Breast epithelium (tissue), 3 donors: ENCODE measurements around the gene LPAR3.

ENCODE experiments used
- CTCF ChIP-seq, 3 donors: fragments of 450-650 bp; IDR thresholded peaks; one replicate each; pipeline ENCODE4 v1.5.1; 2016 to 2017; ENCODE audit warnings: antibody characterized with exemption in 3 of 3, mild to moderate bottlenecking in 3 of 3, moderate library complexity in 3 of 3
- POLR2A ChIP-seq: fragments of 450-650 bp; IDR thresholded peaks from one replicate; pipeline ENCODE4 v1.6.1; 2016; ENCODE audit warnings: antibody characterized with exemption, mild to moderate bottlenecking, moderate library complexity
- POLR2AphosphoS5 ChIP-seq, 3 donors: sonication (generic); formaldehyde crosslinking; IDR thresholded peaks; one replicate each; pipeline ENCODE4 v1.6.1; 2017; ENCODE audit warnings: antibody characterized with exemption in 3 of 3

GRCh38 chr1:84883286-84883685 is 9.7 kb downstream of the LPAR3 start:
- TF ChIP-seq POLR2AphosphoS5 (IDR thresholded peaks at IDR 0.05) (no peak), CTCF (IDR thresholded peaks at IDR 0.05) (no peak), POLR2A (no peak)
